Left cardiac atrium (tissue), 4 donors: ENCODE data around the gene DPP7. TPM values are rescaled to one million over a fixed set of nuclear protein-coding genes. Genes with fewer than 3 reads are reported as not detected.

Source experiments
- ATAC-seq, 2 donors: fragments of 200-7000 bp; cut with Tn5 transposase; one replicate each; pipeline ENCODE4 v1.9.1; 2020; ENCODE audit warnings: mild to moderate bottlenecking in 2 of 2, moderate library complexity in 2 of 2
- DNase-seq: peaks from one replicate; pipeline ENCODE4 v3.0.0-alpha.2; 2020
- intact Hi-C, 2 donors: fragments of 100-400 bp; cut with DNase I; formaldehyde crosslinking; loops; one replicate each; pipeline versions ENCODE4 v1.14.1 to v1.15.1; 2022 to 2023
- long read RNA-seq: library from polyadenylated mRNA; unstranded; transcript quantifications from one replicate; pipeline ENCODE4 v2.0.0, GENCODE V29; 2021
- total RNA-seq, 2 donors: library from RNA; stranded (reverse); fragmentation: NEBNext Ultra II Directional; extraction: Animal tissue kit (Norgen Biotek cat#: 25700); gene quantifications; one replicate each; pipeline ENCODE4 v1.2.1, GENCODE V29; 2021
- donor health status: DM: no; HTN: yes; CAD: no.
- donor health status: DM: no; HTN: yes; CAD: no; lungs with severe emphysema.
- donor health status: DM: yes; HTN: yes; CAD: no.
- donor health status: Dilated cardiomyopathy.

The DPP7 gene
- total RNA-seq = 100 to 1,000 TPM; 176 to 198 TPM
- long read RNA-seq, transcript DPP7-201 (13 exons, 1,590 nt) = major isoform, 241 of 402 reads
- long read RNA-seq, partial matches to known transcripts = 40 of 402 reads
- long read RNA-seq, other reads (novel, unspliced or antisense) = 117 of 402 reads

- peak; percentile 85 to 90 for ATAC-seq
- intact Hi-C loops = no loop called here
- peak; percentile 84 for DNase-seq
These were observed at the start of gene DPP7 for GRCh38 chr9:137114613-137115393. Gene DPP7 (minus strand): TSS chr9:137114733. CDS start chr9:137114713, 20 bp downstream.

GRCh38 chr9:137163805-137164204 is 49.3 kb upstream of the DPP7 start:
- intact Hi-C loops = no loop called here
- no peak for ATAC-seq
- no peak for DNase-seq

GRCh38 chr9:137163365-137163715 is 48.8 kb upstream of the DPP7 start:
- intact Hi-C loops = no loop called here
- DNase-seq = no peak
- peak in 1 of 2 donors; percentile 43 for ATAC-seq

GRCh38 chr9:137162505-137163364 is 48.2 kb upstream of the DPP7 start:
- DNase-seq (no peak), ATAC-seq (peak in 1 of 2 donors; percentile 53)
- intact Hi-C loops = no loop called here

GRCh38 chr9:137161558-137162486 is 47.3 kb upstream of the DPP7 start:
- intact Hi-C loops = no loop called here

GRCh38 chr9:137160716-137161557 is 46.4 kb upstream of the DPP7 start:
- intact Hi-C loops = no loop called here

More at GRCh38 chr9:137161558-137162486, 47.3 kb upstream of the DPP7 start:
- ATAC-seq = no peak
- DNase-seq = no peak

GRCh38 chr9:137160054-137160425 is 45.5 kb upstream of the DPP7 start:
- intact Hi-C loops = no loop called here
- no peak for ATAC-seq
- DNase-seq = no peak

More at GRCh38 chr9:137160716-137161557, 46.4 kb upstream of the DPP7 start:
- DNase-seq (no peak), ATAC-seq (no peak)

GRCh38 chr9:137159105-137160053 is 44.8 kb upstream of the DPP7 start:
- ATAC-seq (no peak), DNase-seq (no peak)
- intact Hi-C loops = no loop called here

- no peak for ATAC-seq
- intact Hi-C loops = no loop called here
- DNase-seq = no peak
These were observed 44.1 kb upstream of the DPP7 start for GRCh38 chr9:137158625-137159024.

GRCh38 chr9:137157618-137158415 is 43.3 kb upstream of the DPP7 start:
- ATAC-seq = no peak
- intact Hi-C loops = no loop called here
- no peak for DNase-seq

- ATAC-seq (peak; percentile 64 to 77), DNase-seq (peak; percentile 56)
- intact Hi-C loops = no loop called here
These were observed 42.2 kb upstream of the DPP7 start for GRCh38 chr9:137156567-137157375.

GRCh38 chr9:137152844-137153405 is 38.4 kb upstream of the DPP7 start:
- ATAC-seq (no peak), DNase-seq (no peak)
- intact Hi-C loops = no loop called here

- DNase-seq = no peak
- ATAC-seq = no peak
- intact Hi-C loops = no loop called here
These were observed 36.3 kb upstream of the DPP7 start for GRCh38 chr9:137150617-137151457.

GRCh38 chr9:137149942-137150616 is 35.5 kb upstream of the DPP7 start:
- intact Hi-C loops = no loop called here
- no peak for ATAC-seq
- DNase-seq = no peak
